Esophagus squamous epithelium (tissue), 5 donors: Measurements from ENCODE around the gene DGKQ. TPM values are rescaled to one million over a fixed set of nuclear protein-coding genes. Genes with fewer than 3 reads are reported as not detected.

ENCODE experiments used
- DNase-seq: peaks from one replicate; lab custom pipeline; 2025; lab: John Stamatoyannopoulos, UW
- H3K27ac ChIP-seq, 4 donors: fragments of 200-600 bp; sonication (generic); one replicate each; pipeline ENCODE4 v1.5.1; 2016 to 2019; ENCODE audit warnings: mild to moderate bottlenecking in 1 of 4
- H3K27me3 ChIP-seq, 4 donors: fragments of 200-600 bp; sonication (generic); 1 replicate in 3 of 4; 2 replicates in 1 of 4; pipeline versions ENCODE4 v1.5.1 to v1.6.0; 2017 to 2021; ENCODE audit warnings: antibody characterized with exemption in 1 of 4
- H3K36me3 ChIP-seq, 3 donors: fragments of 200-600 bp; sonication (generic); one replicate each; pipeline ENCODE4 v1.5.1; 2016 to 2019
- H3K4me1 ChIP-seq, 3 donors: fragments of 200-600 bp; sonication (generic); one replicate each; pipeline ENCODE4 v1.5.1; 2017 to 2019
- H3K4me3 ChIP-seq, 4 donors: fragments of 200-600 bp; sonication (generic); 1 replicate in 3 of 4; 2 replicates in 1 of 4; pipeline ENCODE4 v1.5.1; 2016 to 2019; ENCODE audit warnings: mild to moderate bottlenecking in 2 of 4, moderate library complexity in 1 of 4
- H3K9me3 ChIP-seq, 3 donors: fragments of 200-600 bp; sonication (generic); one replicate each; pipeline ENCODE4 v1.5.1; 2016 to 2019
- POLR2A ChIP-seq, 4 donors: fragments of 450-650 bp; IDR thresholded peaks; one replicate each; pipeline ENCODE4 v1.6.1; 2017; ENCODE audit warnings: antibody characterized with exemption in 4 of 4, mild to moderate bottlenecking in 4 of 4, moderate library complexity in 3 of 4
- WGBS, 2 donors: methylation state at CpG; one replicate each; pipeline ENCODE4 v1.1.5; 2018; 5-methylcytosine and 5-hydroxymethylcytosine counted together
- intact Hi-C: fragments of 100-400 bp; cut with DNase I; formaldehyde crosslinking; loops from one replicate; pipeline ENCODE4 v1.15.0; 2022
- total RNA-seq, 4 donors: library from RNA; depleted of rRNA; stranded (reverse); fragments of >200 nt; gene quantifications; one replicate each; pipeline ENCODE4 v1.1.0, GENCODE V29; 2016
- TF ChIP-seq, protein P1 (sequence below), 6 experiments: fragments of 450-650 bp in 4 of 6; fragments of 200-600 bp in 2 of 6; sonication (generic) in 2 of 6; IDR thresholded peaks; one replicate each; pipeline ENCODE4 v1.5.1; 2016 to 2019; ENCODE audit warnings: antibody characterized with exemption in 6 of 6, mild to moderate bottlenecking in 4 of 6, moderate library complexity in 4 of 6
- donor health status: DM: yes; HTN: yes; CAD: no.

Gene DGKQ
- total RNA-seq, 4 donors from 2014 or later, result 9.5 to 12.0 (median 10.7) TPM

DNA sequence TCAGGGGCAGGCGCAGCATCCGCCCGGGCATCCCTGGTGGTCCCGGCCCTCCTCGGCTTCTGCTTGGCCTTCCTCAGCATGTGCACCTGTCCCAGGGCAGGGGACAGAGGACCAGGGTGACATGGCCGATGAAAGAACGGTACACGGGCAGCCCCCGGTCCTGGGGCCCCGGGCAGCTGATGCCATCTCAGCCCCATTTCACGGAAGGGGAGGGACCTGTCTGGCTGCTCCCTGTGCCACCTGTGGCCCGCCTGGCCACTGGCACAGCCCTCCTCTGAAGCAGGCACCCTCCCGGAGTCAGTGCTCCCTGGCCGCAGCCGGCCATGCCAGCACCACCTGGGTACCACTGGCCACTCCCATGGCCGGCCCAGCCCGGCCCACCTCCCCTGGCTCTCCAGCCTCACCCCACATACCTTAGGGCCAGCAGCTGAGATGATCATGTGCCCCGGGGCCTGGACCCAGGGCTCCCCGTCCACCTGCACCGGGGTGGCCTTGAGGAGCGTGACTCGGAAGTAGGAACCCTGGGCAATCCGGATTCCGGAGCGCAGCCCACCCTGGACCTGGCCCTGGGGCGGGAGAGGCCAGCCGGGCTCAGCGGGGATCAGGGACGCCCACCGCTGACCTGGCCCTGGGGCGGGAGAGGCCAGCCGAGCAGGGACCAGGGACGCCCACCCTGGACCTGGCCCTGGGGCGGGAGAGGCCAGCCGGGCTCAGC lies 12.6 kb downstream of the DGKQ start:
- TF ChIP-seq, protein P1, sequence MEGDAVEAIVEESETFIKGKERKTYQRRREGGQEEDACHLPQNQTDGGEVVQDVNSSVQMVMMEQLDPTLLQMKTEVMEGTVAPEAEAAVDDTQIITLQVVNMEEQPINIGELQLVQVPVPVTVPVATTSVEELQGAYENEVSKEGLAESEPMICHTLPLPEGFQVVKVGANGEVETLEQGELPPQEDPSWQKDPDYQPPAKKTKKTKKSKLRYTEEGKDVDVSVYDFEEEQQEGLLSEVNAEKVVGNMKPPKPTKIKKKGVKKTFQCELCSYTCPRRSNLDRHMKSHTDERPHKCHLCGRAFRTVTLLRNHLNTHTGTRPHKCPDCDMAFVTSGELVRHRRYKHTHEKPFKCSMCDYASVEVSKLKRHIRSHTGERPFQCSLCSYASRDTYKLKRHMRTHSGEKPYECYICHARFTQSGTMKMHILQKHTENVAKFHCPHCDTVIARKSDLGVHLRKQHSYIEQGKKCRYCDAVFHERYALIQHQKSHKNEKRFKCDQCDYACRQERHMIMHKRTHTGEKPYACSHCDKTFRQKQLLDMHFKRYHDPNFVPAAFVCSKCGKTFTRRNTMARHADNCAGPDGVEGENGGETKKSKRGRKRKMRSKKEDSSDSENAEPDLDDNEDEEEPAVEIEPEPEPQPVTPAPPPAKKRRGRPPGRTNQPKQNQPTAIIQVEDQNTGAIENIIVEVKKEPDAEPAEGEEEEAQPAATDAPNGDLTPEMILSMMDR (IDR thresholded peaks at IDR 0.05), result no peak
- TF ChIP-seq POLR2A (IDR thresholded peaks at IDR 0.05), result no peak
- peak overlapping the region in 2 of 4 donors; percentile 17 to 74 for H3K27ac ChIP-seq
- DNase-seq, result no peak
- peaks cover 20 to 31% (median 23%) of the 10 kb centered on the region in 3 donors for H3K4me1 ChIP-seq
- 96% methylated on average over 5 of the region's 35 CpGs; no CpG with 5 or more reads in 1 of the 2 donors for WGBS, 2 donors
- H3K4me3 ChIP-seq, result no peak overlapping the region
- H3K27me3 ChIP-seq, result no peaks in the 10 kb centered on the region
- intact Hi-C loops, result no loop called here
- H3K36me3 ChIP-seq, result peaks cover 0 to 86% (median 7%) of the 10 kb centered on the region in 3 donors
- H3K9me3 ChIP-seq, result no peaks in the 10 kb centered on the region

DNA sequence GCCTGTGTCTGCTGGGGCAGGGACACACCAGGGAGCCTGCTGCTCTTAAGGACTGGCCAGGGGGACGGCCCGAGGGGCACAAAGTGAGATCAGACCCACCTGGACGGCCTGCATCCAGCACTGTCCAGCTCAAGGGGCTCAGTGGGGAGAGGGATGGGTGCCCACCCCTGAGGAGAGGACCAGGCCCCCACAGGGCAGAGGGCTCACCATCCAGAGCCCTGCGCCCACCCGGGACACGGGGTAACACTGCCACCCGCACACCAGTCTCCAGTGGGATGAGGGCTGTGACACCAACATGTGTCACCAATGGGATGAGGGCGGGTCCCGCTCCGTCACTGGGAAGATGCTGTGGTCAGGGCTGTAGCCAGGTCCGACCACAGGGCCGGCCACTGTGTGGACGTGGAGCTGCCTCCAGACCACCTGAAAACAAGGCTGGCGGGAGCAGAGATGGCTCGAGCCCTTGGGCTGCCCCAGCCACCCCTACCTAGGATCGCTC lies 13.2 kb downstream of the DGKQ start:
- WGBS, 2 donors, result 90% methylated on average over 4 of the region's 16 CpGs; no CpG with 5 or more reads in 1 of the 2 donors
- intact Hi-C loops, result no loop called here
- no peak overlapping the region for H3K27ac ChIP-seq
- H3K27me3 ChIP-seq, result no peaks in the 10 kb centered on the region
- TF ChIP-seq POLR2A (IDR thresholded peaks at IDR 0.05), result no peak
- TF ChIP-seq, protein P1 (IDR thresholded peaks at IDR 0.05), result no peak
- peaks cover 0 to 86% (median 7%) of the 10 kb centered on the region in 3 donors for H3K36me3 ChIP-seq
- DNase-seq, result no peak
- no peak overlapping the region for H3K4me3 ChIP-seq
- peaks cover 20 to 31% (median 23%) of the 10 kb centered on the region in 3 donors for H3K4me1 ChIP-seq
- H3K9me3 ChIP-seq, result no peaks in the 10 kb centered on the region

DNA sequence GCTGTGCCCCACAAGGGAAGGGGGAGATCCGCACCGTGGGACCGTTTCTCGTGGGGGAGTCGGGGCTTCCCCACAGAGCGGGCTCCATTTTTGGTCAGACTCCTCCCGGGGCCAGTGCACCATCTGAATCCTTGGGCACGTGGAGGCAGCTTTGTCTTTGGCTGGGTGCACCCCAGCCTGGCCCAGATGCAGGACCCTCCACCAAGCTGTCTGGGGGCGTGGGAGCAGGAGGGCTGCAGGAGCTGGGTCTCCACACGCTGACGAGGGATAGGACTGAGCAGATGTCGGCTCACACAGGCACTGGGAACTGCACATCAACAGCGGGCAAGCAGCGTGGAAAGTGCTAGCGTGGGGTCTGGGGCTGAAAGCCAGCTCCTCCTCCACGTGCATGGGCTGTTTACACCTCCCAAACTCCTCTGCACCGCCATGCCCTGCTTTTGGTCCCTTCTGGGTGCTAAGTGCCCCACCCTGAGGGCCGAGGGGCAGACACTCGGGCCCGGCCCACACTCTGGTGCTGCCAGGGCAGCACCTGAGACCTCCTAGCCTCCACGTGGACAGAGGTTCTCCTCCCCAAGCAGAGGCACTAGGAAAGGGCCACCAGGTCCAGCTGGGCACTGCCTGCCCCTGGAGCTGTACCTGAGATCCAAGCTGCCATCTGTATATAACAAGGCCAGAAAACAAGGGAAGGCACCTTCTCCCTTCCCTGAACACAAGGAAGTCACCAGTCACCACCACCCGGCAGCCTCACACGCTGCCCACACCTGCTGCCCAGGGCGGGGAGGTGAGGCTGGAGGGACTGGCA lies 13.8 kb downstream of the DGKQ start:
- intact Hi-C loops, result no loop called here
- H3K9me3 ChIP-seq, result no peaks in the 10 kb centered on the region
- no peak for DNase-seq
- H3K36me3 ChIP-seq, result peaks cover 0 to 86% (median 7%) of the 10 kb centered on the region in 3 donors
- H3K4me1 ChIP-seq, result peaks cover 20 to 31% (median 23%) of the 10 kb centered on the region in 3 donors
- TF ChIP-seq POLR2A (IDR thresholded peaks at IDR 0.05), result no peak
- TF ChIP-seq, protein P1 (IDR thresholded peaks at IDR 0.05), result no peak
- no peak overlapping the region for H3K4me3 ChIP-seq
- no peaks in the 10 kb centered on the region for H3K27me3 ChIP-seq
- no CpG with 5 or more reads among the region's 24 CpGs for WGBS, 2 donors
- no peak overlapping the region for H3K27ac ChIP-seq

DNA sequence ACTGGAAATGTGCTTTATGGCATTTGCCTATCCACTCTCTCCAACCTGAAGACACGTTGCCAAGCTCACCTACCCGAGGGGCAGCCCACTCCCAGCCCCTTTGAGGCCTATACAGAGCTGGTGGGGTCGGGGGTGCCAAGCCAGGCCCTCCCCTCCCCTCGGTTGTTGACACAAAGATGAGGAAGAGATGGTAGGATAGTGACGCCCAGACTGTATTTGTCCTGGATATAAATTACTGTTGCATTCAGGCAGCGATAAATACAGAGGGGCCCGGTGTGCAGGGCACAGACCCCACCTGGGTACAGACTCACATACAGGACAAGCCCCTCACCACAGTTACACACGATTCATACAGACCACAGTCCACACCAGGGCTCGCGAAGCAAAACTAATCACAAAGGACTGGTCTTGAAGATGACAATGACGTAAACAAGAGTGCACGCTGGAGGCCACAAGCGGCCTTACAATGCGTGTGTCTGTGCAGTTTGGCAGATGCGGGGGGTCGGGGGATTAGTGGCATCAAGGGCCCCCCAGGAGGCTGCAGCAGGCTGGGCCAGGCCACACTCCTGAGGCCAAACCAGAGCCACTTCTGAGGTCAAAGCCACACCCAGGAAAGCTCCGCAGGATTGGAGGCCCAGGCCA lies 14.6 kb downstream of the DGKQ start:
- peaks cover 0 to 86% (median 7%) of the 10 kb centered on the region in 3 donors for H3K36me3 ChIP-seq
- WGBS, 2 donors, result 78 to 84% methylated on average over 12 to 16 of the region's 17 CpGs

More for the DNA sequence above, 14.6 kb downstream of the DGKQ start:
- Histone ChIP-seq H3K4me1 (peaks cover 20 to 31% (median 23%) of the 10 kb centered on the region in 3 donors), H3K27ac (no peak overlapping the region), H3K4me3 (no peak overlapping the region), H3K9me3 (no peaks in the 10 kb centered on the region), H3K27me3 (no peaks in the 10 kb centered on the region)
- no peak for DNase-seq
- no peak for TF ChIP-seq POLR2A (IDR thresholded peaks at IDR 0.05)
- TF ChIP-seq, protein P1 (IDR thresholded peaks at IDR 0.05), result no peak
- intact Hi-C loops, result no loop called here
